ENCODE results near the gene CD84.

DNA sequence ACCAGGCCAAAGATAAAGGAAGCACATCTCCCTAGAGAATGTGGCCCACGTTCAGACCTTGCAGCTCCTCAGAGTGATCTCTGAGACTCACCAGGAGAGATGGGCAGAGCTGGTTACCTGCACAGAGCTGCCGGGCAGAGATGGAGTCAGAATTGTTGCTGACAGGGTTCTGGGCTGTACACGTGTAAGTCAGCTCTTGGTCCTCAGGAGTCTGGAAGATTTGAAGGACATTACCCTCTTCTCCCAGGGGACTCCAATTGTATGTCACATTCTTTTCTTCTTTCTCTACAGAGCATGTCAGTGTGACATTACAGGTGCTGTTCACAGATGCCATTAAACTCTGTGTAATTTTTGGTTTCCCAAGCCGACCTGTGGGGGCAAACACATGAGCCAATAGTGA is 25.5 kb downstream of the CD84 start:
- TF ChIP-seq, protein P1, sequence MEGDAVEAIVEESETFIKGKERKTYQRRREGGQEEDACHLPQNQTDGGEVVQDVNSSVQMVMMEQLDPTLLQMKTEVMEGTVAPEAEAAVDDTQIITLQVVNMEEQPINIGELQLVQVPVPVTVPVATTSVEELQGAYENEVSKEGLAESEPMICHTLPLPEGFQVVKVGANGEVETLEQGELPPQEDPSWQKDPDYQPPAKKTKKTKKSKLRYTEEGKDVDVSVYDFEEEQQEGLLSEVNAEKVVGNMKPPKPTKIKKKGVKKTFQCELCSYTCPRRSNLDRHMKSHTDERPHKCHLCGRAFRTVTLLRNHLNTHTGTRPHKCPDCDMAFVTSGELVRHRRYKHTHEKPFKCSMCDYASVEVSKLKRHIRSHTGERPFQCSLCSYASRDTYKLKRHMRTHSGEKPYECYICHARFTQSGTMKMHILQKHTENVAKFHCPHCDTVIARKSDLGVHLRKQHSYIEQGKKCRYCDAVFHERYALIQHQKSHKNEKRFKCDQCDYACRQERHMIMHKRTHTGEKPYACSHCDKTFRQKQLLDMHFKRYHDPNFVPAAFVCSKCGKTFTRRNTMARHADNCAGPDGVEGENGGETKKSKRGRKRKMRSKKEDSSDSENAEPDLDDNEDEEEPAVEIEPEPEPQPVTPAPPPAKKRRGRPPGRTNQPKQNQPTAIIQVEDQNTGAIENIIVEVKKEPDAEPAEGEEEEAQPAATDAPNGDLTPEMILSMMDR (IDR thresholded peaks at IDR 0.05): no peak
- no peak for TF ChIP-seq POLR2A (IDR thresholded peaks at IDR 0.05)

Data from Peyer's patch (tissue), 4 donors.